Anterior cingulate cortex (tissue), 58 donors: ENCODE measurements around the gene ZPR1.
"Not testable (repeated sequence)": the region's sequence is repeated elsewhere in the genome, so short reads cannot be mapped to it uniquely, and the experiment has no call there.

ENCODE experiments used
- DNase-seq, 58 donors: peaks; one replicate each; lab custom pipeline; 2025; lab: John Stamatoyannopoulos, UW

ZPR1 gene, protein sequence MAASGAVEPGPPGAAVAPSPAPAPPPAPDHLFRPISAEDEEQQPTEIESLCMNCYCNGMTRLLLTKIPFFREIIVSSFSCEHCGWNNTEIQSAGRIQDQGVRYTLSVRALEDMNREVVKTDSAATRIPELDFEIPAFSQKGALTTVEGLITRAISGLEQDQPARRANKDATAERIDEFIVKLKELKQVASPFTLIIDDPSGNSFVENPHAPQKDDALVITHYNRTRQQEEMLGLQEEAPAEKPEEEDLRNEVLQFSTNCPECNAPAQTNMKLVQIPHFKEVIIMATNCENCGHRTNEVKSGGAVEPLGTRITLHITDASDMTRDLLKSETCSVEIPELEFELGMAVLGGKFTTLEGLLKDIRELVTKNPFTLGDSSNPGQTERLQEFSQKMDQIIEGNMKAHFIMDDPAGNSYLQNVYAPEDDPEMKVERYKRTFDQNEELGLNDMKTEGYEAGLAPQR

DNA sequence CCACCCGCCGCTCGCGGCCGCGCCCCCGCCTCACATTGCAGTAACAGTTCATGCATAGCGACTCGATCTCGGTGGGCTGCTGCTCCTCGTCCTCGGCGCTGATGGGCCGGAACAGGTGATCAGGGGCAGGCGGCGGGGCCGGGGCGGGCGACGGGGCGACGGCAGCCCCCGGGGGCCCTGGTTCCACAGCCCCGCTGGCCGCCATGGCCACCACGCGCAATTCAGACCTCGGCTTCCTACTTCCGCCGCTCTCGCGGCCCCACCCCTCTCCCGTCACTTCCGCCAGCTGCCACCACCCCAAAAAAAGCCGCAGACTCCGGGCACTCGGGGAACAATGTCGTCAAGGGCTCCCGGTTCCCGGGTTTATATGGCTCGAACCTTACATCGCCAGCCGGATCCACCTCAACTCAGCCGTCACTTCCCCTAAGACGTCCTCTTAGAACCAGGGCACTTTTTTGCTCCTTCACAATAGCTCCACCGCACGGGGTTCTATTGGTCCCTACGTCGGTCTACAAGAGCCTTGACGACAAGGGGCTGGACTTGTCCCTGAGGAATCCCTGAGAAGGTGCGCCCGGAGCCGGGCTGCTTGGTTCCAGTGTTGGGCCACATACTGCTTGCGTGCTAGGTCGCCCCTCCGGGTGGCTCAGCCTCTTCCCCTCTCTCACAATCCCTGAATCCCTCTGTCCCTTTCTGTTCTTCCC lies at the start of gene ZPR1:
ZPR1 (minus strand) TSS at position 238 of the 701 bp plus-strand sequence; CDS start at position 205, 33 bp downstream.
- peak; percentile 12 to 91 (median 76) for DNase-seq

DNA sequence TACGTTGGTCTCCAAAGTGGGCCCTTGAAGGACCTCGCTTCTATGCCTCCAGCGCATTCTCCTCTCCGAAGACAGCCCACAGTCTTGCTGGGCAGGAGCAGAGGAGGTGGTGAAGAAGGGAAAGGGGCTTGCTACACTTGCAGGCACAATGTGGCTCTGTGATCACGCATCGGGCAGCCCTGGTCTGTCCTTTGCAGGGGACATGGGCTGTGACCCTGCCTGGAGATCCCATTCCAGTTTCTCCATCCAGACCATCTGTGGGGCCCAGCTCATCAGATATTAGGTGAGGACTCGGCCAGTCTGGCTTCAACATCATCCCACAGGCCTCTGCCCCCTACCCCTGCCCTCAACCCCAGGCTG lies 48.8 kb upstream of the ZPR1 start:
- no peak for DNase-seq

DNA sequence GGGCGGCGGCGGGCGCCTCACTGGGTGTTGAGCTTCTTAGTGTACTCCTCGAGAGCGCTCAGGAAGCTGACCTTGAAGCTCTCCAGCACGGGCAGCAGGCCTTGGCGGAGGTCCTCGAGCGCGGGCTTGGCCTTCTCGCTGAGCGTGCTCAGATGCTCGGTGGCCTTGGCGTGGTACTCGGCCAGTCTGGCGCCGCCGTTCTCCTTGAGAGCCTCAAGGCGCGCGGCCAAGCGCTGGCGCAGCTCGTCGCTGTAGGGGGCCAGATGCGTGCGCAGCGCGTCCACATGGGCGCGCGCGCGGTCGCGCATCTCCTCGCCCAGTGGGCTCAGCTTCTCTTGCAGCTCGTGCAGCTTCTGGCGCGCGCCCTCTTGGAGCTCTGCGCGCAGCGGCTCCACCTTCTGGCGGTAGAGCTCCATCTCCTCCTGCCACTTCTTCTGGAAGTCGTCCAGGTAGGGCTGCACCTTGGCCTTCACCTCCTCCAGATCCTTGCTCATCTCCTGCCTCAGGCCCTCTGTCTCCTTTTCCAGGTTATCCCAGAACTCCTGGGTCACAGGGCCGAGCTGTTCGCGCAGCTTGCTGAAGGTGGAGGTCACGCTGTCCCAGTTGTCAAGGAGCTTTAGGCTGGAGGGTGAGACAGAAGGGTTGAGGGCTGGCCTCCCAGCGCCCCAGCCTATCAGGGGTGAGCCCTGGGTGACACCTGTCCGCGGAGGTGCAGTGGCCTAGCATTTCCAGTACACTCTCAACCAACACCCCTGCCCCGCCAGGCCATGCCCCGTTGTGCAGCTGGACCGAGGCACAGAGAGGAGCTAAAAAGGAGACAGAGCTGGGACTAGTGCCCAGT lies 48.2 kb upstream of the ZPR1 start:
- DNase-seq, result peak; percentile 21 to 96 (median 84)

DNA sequence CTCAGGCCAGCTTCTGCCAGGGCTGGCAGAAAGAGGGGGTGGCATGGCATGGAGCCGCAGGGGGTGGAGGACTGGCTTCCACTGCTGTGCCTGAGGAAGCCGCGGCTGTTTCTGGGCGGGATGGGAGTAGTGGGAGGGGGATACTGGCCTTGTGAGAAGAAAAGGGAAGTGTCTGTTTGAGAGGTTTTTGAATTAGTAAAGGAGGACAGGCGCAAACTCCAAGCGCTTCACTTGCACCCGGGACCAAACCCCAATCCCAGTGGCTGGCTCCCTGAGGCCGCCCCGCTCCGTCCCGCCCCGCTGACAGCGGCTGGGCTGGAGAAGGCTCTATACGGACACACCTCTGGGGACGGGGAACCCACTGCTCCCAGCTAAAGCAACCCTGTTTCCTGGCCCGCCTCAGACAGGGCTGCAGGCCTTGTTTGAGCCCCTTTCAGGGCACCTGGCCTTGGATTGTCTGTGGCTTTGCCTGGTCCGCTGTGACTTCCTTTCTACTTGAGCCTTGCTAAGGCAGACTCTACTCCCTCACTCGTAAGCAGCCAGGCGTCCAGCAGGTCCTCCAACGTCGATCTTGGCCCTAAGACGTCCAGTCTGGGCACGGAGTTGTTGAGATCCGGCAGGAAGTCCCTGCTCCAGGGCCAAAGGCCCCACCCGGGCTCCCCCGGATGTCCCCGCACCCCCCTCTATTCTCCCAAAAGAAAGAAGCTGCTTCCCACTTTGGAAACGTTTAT lies 47.4 kb upstream of the ZPR1 start:
- peak in 1 of 58 donors; percentile 52 for DNase-seq

DNA sequence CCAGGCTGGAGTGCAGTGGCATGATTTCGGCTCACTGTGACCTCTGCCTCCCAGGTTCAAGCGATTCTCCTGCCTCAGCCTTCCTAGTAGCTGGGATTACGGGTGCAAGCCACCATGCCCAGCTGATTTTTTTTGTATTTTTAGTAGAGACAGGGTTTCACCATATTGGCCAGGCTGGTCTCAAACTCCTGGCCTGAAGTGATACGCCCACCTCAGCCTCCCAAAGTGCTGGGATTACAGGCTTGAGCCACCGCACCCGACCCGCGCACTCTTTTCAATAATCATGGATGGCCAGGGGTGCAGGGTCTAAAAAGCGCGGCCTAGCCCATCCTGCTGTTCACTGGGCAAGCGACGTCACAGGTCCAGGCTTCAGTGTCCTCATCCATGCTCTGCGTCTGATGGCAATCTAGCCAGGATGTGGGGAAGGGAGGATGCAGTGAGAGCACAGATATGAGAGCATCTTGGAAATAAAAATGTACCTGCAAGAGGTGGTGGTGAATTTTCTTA lies 46.8 kb upstream of the ZPR1 start:
- DNase-seq, result not testable (repeated sequence)

DNA sequence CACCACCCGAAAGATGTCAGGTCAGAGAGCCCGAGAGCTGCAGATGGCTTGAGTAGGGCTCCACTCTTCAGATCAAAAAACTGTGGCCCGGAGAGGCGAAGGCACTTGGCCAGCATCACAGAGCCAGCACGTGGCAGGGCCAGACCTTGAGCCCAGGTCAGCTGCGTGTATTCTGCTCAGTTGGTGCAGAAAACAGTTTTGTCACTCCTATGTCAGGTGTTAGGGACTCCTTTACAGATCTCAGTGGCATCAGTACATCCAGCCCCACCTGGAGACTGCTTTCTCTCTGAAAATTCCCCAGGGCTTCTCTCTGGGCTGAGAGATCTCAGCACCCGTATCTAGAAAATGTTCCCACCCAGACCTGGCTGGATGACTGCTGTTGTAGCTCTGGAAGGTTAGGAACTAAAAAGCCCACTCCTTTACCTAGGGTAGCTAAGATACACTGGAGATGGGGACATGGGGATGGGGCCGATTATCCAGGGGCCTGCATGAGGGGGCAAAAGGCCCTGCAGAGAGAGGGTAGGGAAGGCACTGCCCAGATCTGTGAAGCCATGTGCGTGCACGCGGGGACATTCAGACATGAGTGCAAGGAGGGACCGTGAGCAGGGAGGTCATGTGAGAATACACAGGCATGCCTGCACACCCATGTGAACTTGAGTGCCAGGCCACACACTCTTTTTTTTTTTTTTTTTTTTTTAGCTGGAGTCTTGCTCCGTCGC lies 46.2 kb upstream of the ZPR1 start:
- DNase-seq, result no peak

DNA sequence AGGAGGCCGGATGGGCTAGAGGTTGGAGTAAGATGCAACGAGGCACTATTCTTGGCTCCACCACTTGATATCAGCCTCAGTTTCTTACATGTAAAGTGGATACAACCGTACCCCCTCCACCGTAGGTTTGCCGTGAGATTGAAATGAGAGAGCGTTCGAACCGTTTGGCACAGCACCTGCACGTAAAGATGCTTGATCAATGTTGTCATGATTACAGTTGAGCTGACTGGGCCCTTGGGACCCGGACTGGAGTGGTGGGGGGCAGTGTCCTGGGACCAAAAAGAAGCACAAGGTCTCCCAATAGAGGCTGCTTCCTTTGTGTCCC lies 45.6 kb upstream of the ZPR1 start:
- DNase-seq, result no peak

DNA sequence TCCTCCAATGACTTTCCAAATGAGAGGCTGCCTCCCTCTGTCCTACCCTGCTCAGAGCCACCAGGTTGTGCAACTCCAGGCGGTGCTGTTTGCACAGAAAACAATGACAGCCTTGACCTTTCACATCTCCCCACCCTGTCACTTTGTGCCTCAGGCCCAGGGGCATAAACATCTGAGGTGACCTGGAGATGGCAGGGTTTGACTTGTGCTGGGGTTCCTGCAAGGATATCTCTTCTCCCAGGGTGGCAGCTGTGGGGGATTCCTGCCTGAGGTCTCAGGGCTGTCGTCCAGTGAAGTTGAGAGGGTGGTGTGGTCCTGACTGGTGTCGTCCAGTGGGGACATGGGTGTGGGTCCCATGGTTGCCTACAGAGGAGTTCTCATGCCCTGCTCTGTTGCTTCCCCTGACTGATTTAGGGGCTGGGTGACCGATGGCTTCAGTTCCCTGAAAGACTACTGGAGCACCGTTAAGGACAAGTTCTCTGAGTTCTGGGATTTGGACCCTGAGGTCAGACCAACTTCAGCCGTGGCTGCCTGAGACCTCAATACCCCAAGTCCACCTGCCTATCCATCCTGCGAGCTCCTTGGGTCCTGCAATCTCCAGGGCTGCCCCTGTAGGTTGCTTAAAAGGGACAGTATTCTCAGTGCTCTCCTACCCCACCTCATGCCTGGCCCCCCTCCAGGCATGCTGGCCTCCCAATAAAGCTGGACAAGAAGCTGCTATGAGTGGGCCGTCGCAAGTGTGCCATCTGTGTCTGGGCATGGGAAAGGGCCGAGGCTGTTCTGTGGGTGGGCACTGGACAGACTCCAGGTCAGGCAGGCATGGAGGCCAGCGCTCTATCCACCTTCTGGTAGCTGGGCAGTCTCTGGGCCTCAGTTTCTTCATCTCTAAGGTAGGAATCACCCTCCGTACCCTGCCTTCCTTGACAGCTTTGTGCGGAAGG lies 44.8 kb upstream of the ZPR1 start:
- DNase-seq, result no peak

DNA sequence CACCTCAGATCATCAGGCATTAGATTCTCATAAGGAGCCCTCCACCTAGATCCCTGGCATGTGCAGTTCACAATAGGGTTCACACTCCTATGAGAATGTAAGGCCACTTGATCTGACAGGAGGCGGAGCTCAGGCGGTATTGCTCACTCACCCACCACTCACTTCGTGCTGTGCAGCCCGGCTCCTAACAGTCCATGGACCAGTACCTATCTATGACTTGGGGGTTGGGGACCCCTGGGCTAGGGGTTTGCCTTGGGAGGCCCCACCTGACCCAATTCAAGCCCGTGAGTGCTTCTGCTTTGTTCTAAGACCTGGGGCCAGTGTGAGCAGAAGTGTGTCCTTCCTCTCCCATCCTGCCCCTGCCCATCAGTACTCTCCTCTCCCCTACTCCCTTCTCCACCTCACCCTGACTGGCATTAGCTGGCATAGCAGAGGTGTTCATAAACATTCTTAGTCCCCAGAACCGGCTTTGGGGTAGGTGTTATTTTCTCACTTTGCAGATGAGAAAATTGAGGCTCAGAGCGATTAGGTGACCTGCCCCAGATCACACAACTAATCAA lies 44.0 kb upstream of the ZPR1 start:
- no peak for DNase-seq

DNA sequence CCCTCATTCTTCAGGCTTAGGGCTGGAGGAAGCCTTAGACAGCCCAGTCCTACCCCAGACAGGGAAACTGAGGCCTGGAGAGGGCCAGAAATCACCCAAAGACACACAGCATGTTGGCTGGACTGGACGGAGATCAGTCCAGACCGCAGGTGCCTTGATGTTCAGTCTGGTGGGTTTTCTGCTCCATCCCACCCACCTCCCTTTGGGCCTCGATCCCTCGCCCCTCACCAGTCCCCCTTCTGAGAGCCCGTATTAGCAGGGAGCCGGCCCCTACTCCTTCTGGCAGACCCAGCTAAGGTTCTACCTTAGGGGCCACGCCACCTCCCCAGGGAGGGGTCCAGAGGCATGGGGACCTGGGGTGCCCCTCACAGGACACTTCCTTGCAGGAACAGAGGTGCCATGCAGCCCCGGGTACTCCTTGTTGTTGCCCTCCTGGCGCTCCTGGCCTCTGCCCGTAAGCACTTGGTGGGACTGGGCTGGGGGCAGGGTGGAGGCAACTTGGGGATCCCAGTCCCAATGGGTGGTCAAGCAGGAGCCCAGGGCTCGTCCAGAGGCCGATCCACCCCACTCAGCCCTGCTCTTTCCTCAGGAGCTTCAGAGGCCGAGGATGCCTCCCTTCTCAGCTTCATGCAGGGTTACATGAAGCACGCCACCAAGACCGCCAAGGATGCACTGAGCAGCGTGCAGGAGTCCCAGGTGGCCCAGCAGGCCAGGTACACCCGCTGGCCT lies 42.5 kb upstream of the ZPR1 start:
- DNase-seq, result no peak

DNA sequence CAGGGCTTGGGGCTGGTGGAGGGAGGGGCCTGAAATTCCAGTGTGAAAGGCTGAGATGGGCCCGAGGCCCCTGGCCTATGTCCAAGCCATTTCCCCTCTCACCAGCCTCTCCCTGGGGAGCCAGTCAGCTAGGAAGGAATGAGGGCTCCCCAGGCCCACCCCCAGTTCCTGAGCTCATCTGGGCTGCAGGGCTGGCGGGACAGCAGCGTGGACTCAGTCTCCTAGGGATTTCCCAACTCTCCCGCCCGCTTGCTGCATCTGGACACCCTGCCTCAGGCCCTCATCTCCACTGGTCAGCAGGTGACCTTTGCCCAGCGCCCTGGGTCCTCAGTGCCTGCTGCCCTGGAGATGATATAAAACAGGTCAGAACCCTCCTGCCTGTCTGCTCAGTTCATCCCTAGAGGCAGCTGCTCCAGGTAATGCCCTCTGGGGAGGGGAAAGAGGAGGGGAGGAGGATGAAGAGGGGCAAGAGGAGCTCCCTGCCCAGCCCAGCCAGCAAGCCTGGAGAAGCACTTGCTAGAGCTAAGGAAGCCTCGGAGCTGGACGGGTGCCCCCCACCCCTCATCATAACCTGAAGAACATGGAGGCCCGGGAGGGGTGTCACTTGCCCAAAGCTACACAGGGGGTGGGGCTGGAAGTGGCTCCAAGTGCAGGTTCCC lies 41.8 kb upstream of the ZPR1 start, which contains the start of gene APOC3:
APOC3 (plus strand) TSS at position 383 of the 659 bp plus-strand sequence. CDS start 676 bp downstream, outside the sequence.
- DNase-seq, result no peak

DNA sequence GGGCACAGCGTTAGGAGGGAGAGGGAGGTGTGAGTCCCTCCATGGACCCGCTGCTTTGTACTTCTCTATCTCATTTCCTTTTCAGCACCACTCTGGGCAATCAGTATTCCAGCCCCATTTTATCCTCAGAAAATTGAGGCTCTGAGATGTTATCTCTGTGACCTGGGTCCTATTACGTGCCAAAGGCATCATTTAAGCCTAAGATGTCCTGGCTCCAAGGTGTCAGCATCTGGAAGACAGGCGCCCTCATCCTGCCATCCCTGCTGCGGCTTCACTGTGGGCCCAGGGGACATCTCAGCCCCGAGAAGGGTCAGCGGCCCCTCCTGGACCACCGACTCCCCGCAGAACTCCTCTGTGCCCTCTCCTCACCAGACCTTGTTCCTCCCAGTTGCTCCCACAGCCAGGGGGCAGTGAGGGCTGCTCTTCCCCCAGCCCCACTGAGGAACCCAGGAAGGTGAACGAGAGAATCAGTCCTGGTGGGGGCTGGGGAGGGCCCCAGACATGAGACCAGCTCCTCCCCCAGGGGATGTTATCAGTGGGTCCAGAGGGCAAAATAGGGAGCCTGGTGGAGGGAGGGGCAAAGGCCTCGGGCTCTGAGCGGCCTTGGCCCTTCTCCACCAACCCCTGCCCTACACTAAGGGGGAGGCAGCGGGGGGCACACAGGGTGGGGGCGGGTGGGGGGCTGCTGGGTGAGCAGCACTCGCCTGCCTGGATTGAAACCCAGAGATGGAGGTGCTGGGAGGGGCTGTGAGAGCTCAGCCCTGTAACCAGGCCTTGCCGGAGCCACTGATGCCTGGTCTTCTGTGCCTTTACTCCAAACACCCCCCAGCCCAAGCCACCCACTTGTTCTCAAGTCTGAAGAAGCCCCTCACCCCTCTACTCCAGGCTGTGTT lies 41.1 kb upstream of the ZPR1 start:
- DNase-seq, result no peak

DNA sequence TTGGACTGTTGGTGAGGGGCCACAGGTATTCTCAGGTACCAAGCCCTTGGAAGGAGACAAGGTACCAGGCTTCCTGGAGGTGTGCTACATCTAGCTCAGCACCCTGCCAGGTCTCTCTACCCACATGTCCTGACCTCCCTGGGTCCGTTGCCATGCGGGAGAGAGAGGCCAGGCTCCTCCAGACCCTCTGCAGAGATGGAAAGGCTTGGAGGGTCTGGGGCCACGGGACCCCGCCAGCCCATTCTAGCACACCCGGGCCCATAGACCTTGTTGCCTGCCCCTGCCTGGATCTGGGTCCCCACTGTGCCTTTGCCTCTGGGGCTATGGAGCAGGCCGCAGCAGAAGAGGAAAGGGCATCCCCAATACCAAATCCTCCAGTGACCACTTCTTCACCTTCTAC lies 39.6 kb upstream of the ZPR1 start:
- no peak for DNase-seq

DNA sequence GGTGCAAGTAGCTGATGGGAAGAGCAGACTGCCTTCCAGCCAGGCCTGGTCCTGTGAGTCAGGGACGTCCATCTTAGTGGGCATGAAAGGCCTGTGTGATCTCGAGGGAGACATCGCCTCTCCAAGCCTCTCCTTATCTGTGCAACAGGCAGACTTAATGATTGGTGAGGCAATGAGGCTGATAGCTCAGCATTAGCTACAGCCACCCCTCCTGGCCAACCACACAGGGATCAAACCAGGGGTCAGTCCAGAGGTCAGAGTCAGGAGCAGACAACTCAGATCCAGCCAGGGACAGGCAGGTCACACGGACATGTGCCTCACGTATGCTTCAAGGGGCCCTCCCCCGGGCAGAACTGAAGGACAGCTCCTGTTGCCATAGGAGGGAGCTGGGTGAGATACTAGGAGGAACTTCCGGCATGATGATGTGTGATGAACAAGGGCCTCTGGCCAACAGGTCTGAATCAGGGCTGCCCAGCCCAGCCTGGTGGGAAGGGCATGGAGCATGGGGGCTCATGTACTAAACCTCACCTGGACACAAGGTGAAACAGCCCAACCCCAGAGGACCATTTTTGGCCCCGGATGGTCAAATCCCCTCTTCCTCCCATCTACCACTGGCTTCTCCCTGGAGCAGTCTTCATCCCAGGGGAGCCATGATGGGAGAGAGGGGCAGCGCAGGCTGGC lies 39.1 kb upstream of the ZPR1 start:
- DNase-seq, result no peak
